Mucosa of stomach (tissue), 1 donor: ENCODE results near the gene VMP1.
"Not testable (repeated sequence)": the region's sequence is repeated elsewhere in the genome, so short reads cannot be mapped to it uniquely, and the experiment has no call there.

ENCODE experiments used
- H3K27me3 ChIP-seq: one replicate; pipeline ENCODE4 v1.7.0; 2013; ENCODE audit warnings: mild to moderate bottlenecking, low read length; ENCODE audit not compliant: control insufficient read depth, insufficient read depth
- H3K36me3 ChIP-seq: one replicate; pipeline ENCODE4 v1.7.0; 2013; ENCODE audit warnings: low read length; ENCODE audit not compliant: control insufficient read depth, insufficient read depth
- H3K4me1 ChIP-seq: one replicate; pipeline ENCODE4 v1.7.0; 2013; ENCODE audit warnings: mild to moderate bottlenecking, low read length; ENCODE audit not compliant: control insufficient read depth, insufficient read depth
- H3K4me3 ChIP-seq: one replicate; pipeline ENCODE4 v1.7.0; 2013; ENCODE audit warnings: low read length
- H3K9ac ChIP-seq: one replicate; pipeline ENCODE4 v1.7.0; 2013; ENCODE audit warnings: mild to moderate bottlenecking, low read length, moderate library complexity
- H3K9me3 ChIP-seq: one replicate; pipeline ENCODE4 v1.7.0; 2013; ENCODE audit warnings: mild to moderate bottlenecking, low read length, moderate library complexity; ENCODE audit not compliant: control insufficient read depth
- donor health status: Pancreatic carcinoma.

VMP1 gene

GRCh38 chr17:59757043-59757442 is 49.6 kb downstream of the VMP1 start:
- Histone ChIP-seq H3K36me3 (no peaks in the 10 kb centered on the region), H3K4me1 (peaks cover 22% of the 10 kb centered on the region), H3K4me3 (no peak overlapping the region), H3K9ac (no peak overlapping the region), H3K27me3 (no peaks in the 10 kb centered on the region), H3K9me3 (no peaks in the 10 kb centered on the region)

GRCh38 chr17:59757470-59757869 is 50.0 kb downstream of the VMP1 start:
- H3K9ac ChIP-seq: no peak overlapping the region
- H3K4me1 ChIP-seq: peaks cover 23% of the 10 kb centered on the region

GRCh38 chr17:59757881-59758385 is 50.5 kb downstream of the VMP1 start:
- H3K4me3 ChIP-seq: no peak overlapping the region
- no peaks in the 10 kb centered on the region for H3K9me3 ChIP-seq
- H3K27me3 ChIP-seq: no peaks in the 10 kb centered on the region
- no peaks in the 10 kb centered on the region for H3K36me3 ChIP-seq
- no peak overlapping the region for H3K9ac ChIP-seq
- H3K4me1 ChIP-seq: peaks cover 23% of the 10 kb centered on the region

More at GRCh38 chr17:59757470-59757869, 50.0 kb downstream of the VMP1 start:
- H3K36me3 ChIP-seq: no peaks in the 10 kb centered on the region
- no peak overlapping the region for H3K4me3 ChIP-seq
- no peaks in the 10 kb centered on the region for H3K27me3 ChIP-seq
- no peaks in the 10 kb centered on the region for H3K9me3 ChIP-seq

GRCh38 chr17:59758998-59759651 is 51.7 kb downstream of the VMP1 start:
- H3K4me1 ChIP-seq: peaks cover 21% of the 10 kb centered on the region
- H3K36me3 ChIP-seq, H3K9me3 ChIP-seq, H3K9ac ChIP-seq, H3K27me3 ChIP-seq, H3K4me3 ChIP-seq: not testable (repeated sequence)

GRCh38 chr17:59760160-59760559 is 52.7 kb downstream of the VMP1 start:
- Histone ChIP-seq H3K36me3 (no peaks in the 10 kb centered on the region), H3K9ac (no peak overlapping the region), H3K4me1 (peaks cover 15% of the 10 kb centered on the region), H3K9me3 (no peaks in the 10 kb centered on the region), H3K27me3 (no peaks in the 10 kb centered on the region), H3K4me3 (no peak overlapping the region)

GRCh38 chr17:59761385-59762048 is 54.1 kb downstream of the VMP1 start:
- H3K4me1 ChIP-seq: peaks cover 5% of the 10 kb centered on the region
- H3K27me3 ChIP-seq: no peaks in the 10 kb centered on the region
- H3K36me3 ChIP-seq: no peaks in the 10 kb centered on the region
- H3K4me3 ChIP-seq: no peak overlapping the region
- H3K9me3 ChIP-seq: no peaks in the 10 kb centered on the region
- H3K9ac ChIP-seq: no peak overlapping the region

- Histone ChIP-seq H3K4me3 (no peak overlapping the region), H3K36me3 (no peaks in the 10 kb centered on the region), H3K9me3 (no peaks in the 10 kb centered on the region), H3K4me1 (peaks cover 5% of the 10 kb centered on the region), H3K27me3 (no peaks in the 10 kb centered on the region), H3K9ac (no peak overlapping the region)
Observed at GRCh38 chr17:59762049-59762823, 54.8 kb downstream of the VMP1 start.

- Histone ChIP-seq H3K4me3 (no peak overlapping the region), H3K9me3 (no peaks in the 10 kb centered on the region), H3K36me3 (no peaks in the 10 kb centered on the region), H3K27me3 (no peaks in the 10 kb centered on the region), H3K9ac (no peak overlapping the region), H3K4me1 (peaks cover 5% of the 10 kb centered on the region)
Observed at GRCh38 chr17:59762824-59763374, 55.4 kb downstream of the VMP1 start.

GRCh38 chr17:59763861-59764260 is 56.4 kb downstream of the VMP1 start:
- Histone ChIP-seq H3K9me3 (no peaks in the 10 kb centered on the region), H3K9ac (no peak overlapping the region), H3K36me3 (no peaks in the 10 kb centered on the region), H3K4me1 (peaks cover 5% of the 10 kb centered on the region), H3K27me3 (no peaks in the 10 kb centered on the region), H3K4me3 (no peak overlapping the region)

- Histone ChIP-seq H3K27me3 (no peaks in the 10 kb centered on the region), H3K9me3 (no peaks in the 10 kb centered on the region), H3K4me1 (peaks cover 5% of the 10 kb centered on the region), H3K36me3 (no peaks in the 10 kb centered on the region), H3K9ac (no peak overlapping the region), H3K4me3 (no peak overlapping the region)
Observed at GRCh38 chr17:59764292-59764741, 56.9 kb downstream of the VMP1 start.

- H3K36me3 ChIP-seq: no peaks in the 10 kb centered on the region
- no peak overlapping the region for H3K4me3 ChIP-seq
- H3K4me1 ChIP-seq: peaks cover 5% of the 10 kb centered on the region
- H3K27me3 ChIP-seq: no peaks in the 10 kb centered on the region
- H3K9ac ChIP-seq: no peak overlapping the region
- no peaks in the 10 kb centered on the region for H3K9me3 ChIP-seq
Observed at GRCh38 chr17:59765038-59765437, 57.6 kb downstream of the VMP1 start.

GRCh38 chr17:59766491-59766890 is 59.0 kb downstream of the VMP1 start:
- no peaks in the 10 kb centered on the region for H3K9me3 ChIP-seq

More at GRCh38 chr17:59766491-59766890, 59.0 kb downstream of the VMP1 start:
- Histone ChIP-seq H3K4me3 (no peak overlapping the region), H3K36me3 (no peaks in the 10 kb centered on the region), H3K9ac (no peak overlapping the region), H3K27me3 (no peaks in the 10 kb centered on the region), H3K4me1 (peaks cover 5% of the 10 kb centered on the region)
